Endodermal cell (in vitro differentiated cells): ENCODE data around the gene RAP2B. TPM values are rescaled to one million over a fixed set of nuclear protein-coding genes. Genes with fewer than 3 reads are reported as not detected.
"Not testable (repeated sequence)": the region's sequence is repeated elsewhere in the genome, so short reads cannot be mapped to it uniquely, and the experiment has no call there.

Source experiments
- DNase-seq: peaks from one replicate; pipeline ENCODE4 v3.0.0-alpha.2; 2017
- H3K27ac ChIP-seq: 2 replicates; pipeline ENCODE4 v1.5.1; 2013; ENCODE audit warnings: mild to moderate bottlenecking, low read depth, low read length, moderate library complexity
- H3K27me3 ChIP-seq: 2 replicates; pipeline ENCODE4 v1.6.1; 2013; ENCODE audit warnings: mild to moderate bottlenecking, low read length, moderate library complexity; ENCODE audit not compliant: insufficient read depth, control insufficient read depth, poor library complexity, severe bottlenecking
- H3K36me3 ChIP-seq: 2 replicates; pipeline ENCODE4 v1.7.0; 2013; ENCODE audit warnings: mild to moderate bottlenecking, low read length, moderate library complexity; ENCODE audit not compliant: control insufficient read depth, insufficient read depth
- H3K4me1 ChIP-seq: one replicate; pipeline ENCODE4 v1.7.0; 2013; ENCODE audit warnings: low read length; ENCODE audit not compliant: control insufficient read depth, insufficient read depth
- H3K4me3 ChIP-seq: 2 replicates; pipeline ENCODE4 v1.5.1; 2013; ENCODE audit warnings: mild to moderate bottlenecking, low read length, moderate library complexity
- H3K9ac ChIP-seq: 2 replicates; pipeline ENCODE4 v1.6.1; 2013; ENCODE audit warnings: mild to moderate bottlenecking, low read length, moderate library complexity; ENCODE audit not compliant: poor library complexity, severe bottlenecking; ENCODE audit errors: extremely low read depth
- H3K9me3 ChIP-seq: 2 replicates; pipeline ENCODE4 v1.6.1; 2013; ENCODE audit warnings: mild to moderate bottlenecking, low read length, moderate library complexity; ENCODE audit not compliant: control insufficient read depth
- H3K27ac Mint-ChIP-seq: 2 replicates; pipeline ENCODE4 v1.8.0; 2020; ENCODE audit warnings: mixed read lengths
- H3K27me3 Mint-ChIP-seq: 2 replicates; pipeline ENCODE4 v1.8.0; 2021; ENCODE audit warnings: mild to moderate bottlenecking, mixed read lengths; ENCODE audit not compliant: insufficient read depth
- H3K36me3 Mint-ChIP-seq: 2 replicates; pipeline ENCODE4 v1.8.0; 2020; ENCODE audit warnings: low read depth, mixed read lengths
- H3K4me1 Mint-ChIP-seq: 2 replicates; pipeline ENCODE4 v1.8.0; 2020; ENCODE audit warnings: mixed read lengths
- H3K4me3 Mint-ChIP-seq: 2 replicates; pipeline ENCODE4 v1.8.0; 2020; ENCODE audit warnings: mild to moderate bottlenecking, moderate library complexity, mixed read lengths
- H3K9me3 Mint-ChIP-seq: 2 replicates; pipeline ENCODE4 v1.8.0; 2020; ENCODE audit warnings: mild to moderate bottlenecking, mixed read lengths
- WGBS, 2 experiments: methylation state at CpG; one replicate each; pipeline versions ENCODE4 v1.1.5 to v1.1.7; 2013; ENCODE audit warnings: missing lambda C conversion rate in 2 of 2, mixed read lengths in 1 of 2; ENCODE audit not compliant: insufficient coverage in 1 of 2, insufficient read length in 1 of 2; 5-methylcytosine and 5-hydroxymethylcytosine counted together
- total RNA-seq, 2 donors: library from RNA; stranded (reverse); fragmentation: NEBNext Ultra II Directional in 1 of 2; extraction: Animal tissue kit (Norgen Biotek cat#: 25700) in 1 of 2; gene quantifications; 2 replicates in 1 of 2; 3 replicates in 1 of 2; pipeline ENCODE4 v1.2.1, GENCODE V29; 2021
- TF ChIP-seq, protein P1 (sequence below): fragments of 200-600 bp; sonication (generic); conservative IDR thresholded peaks from 2 replicates; pipeline ENCODE4 v1.5.0; 2021; ENCODE audit warnings: antibody characterized with exemption, mild to moderate bottlenecking

RAP2B gene
- total RNA-seq, 2 donors from 2014 or later = 24.7 to 27.3 TPM

DNA sequence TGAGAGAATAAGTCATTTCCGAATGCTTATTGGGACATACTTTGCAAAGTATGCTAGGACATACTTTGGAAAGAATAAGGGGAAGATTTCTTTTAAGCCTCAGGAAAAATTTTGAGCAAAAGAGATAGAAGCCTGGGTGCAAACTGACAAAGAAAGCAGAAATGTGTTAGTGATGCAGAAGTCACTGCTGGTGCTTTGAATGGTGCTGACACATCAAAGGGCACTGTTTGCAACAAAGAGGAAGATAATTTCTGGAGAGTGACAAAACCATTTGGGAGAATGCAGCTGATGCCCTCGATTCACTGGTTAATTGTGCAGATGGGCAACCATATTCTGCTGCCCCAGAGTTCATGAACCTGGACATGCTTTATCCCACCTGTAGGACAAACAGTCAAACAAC lies 11.0 kb upstream of the RAP2B start:
- Mint-ChIP-seq H3K27me3 (no peaks in the 10 kb centered on the region), H3K4me1 (no peaks in the 10 kb centered on the region), H3K4me3 (no peak overlapping the region), H3K9me3 (peaks cover 11% of the 10 kb centered on the region), H3K27ac (no peak overlapping the region), H3K36me3 (no peaks in the 10 kb centered on the region)
- Histone ChIP-seq H3K4me3 (no peak overlapping the region), H3K36me3 (no peaks in the 10 kb centered on the region), H3K9me3 (no peaks in the 10 kb centered on the region), H3K9ac (no peak overlapping the region), H3K4me1 (no peaks in the 10 kb centered on the region), H3K27ac (no peak overlapping the region), H3K27me3 (no peaks in the 10 kb centered on the region)
- WGBS, 2 experiments = 83 to 100% methylated on average over 1 to 2 of the region's 2 CpGs
- DNase-seq = no peak
- TF ChIP-seq, protein P1, sequence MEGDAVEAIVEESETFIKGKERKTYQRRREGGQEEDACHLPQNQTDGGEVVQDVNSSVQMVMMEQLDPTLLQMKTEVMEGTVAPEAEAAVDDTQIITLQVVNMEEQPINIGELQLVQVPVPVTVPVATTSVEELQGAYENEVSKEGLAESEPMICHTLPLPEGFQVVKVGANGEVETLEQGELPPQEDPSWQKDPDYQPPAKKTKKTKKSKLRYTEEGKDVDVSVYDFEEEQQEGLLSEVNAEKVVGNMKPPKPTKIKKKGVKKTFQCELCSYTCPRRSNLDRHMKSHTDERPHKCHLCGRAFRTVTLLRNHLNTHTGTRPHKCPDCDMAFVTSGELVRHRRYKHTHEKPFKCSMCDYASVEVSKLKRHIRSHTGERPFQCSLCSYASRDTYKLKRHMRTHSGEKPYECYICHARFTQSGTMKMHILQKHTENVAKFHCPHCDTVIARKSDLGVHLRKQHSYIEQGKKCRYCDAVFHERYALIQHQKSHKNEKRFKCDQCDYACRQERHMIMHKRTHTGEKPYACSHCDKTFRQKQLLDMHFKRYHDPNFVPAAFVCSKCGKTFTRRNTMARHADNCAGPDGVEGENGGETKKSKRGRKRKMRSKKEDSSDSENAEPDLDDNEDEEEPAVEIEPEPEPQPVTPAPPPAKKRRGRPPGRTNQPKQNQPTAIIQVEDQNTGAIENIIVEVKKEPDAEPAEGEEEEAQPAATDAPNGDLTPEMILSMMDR = no peak

DNA sequence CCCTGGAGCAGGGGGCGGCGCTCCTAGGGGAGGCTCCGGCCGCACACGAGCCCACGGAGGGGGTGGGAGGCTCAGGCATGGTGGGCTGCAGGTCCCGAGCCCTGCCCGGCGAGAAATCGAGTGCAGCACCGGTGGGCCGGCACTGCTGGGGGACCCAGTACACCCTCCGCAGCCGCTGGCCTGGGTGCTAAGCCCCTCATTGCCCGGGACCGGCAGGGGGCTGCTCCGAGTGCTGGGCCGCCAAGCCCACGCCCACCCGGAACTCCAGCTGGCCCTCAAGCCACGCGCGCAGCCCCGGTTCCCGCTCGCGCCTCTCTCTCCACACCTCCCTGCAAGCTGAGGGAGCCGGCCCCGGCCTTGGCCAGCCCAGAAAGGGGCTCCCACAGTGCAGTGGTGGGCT lies 6.2 kb upstream of the RAP2B start:
- 97 to 100% methylated on average over 4 to 29 of the region's 29 CpGs for WGBS, 2 experiments
- not testable (repeated sequence) for H3K27ac ChIP-seq, DNase-seq, H3K36me3 Mint-ChIP-seq, H3K4me1 ChIP-seq, H3K4me3 ChIP-seq, H3K27me3 ChIP-seq, H3K4me3 Mint-ChIP-seq, H3K9ac ChIP-seq, H3K27me3 Mint-ChIP-seq, H3K9me3 Mint-ChIP-seq, H3K36me3 ChIP-seq, H3K9me3 ChIP-seq, H3K4me1 Mint-ChIP-seq, H3K27ac Mint-ChIP-seq

DNA sequence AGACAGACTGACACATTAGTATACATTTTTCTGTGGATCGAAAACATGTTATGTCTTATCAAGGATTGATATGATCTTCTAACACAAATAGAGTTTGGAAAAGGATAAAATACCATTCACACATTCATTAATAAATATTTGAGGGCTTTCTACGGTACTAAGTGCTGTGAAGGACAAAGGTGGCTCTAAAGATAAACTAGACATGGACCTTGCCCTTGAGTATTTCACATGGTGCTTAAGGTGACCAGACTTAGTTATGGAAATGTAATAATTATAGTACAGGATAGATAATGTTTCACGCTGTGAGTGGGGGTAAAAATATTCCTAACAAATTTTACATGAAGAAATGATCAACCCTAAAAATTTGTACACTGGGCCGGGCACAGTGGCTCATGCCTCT lies 3.8 kb upstream of the RAP2B start:
- Histone ChIP-seq H3K4me1 (peaks cover 4% of the 10 kb centered on the region), H3K27me3 (no peaks in the 10 kb centered on the region), H3K9me3 (no peaks in the 10 kb centered on the region), H3K27ac (no peak overlapping the region), H3K9ac (no peak overlapping the region), H3K4me3 (no peak overlapping the region), H3K36me3 (no peaks in the 10 kb centered on the region)
- WGBS, 2 experiments = 90 to 91% methylated on average over 2 of the region's 4 CpGs
- no peaks in the 10 kb centered on the region for H3K36me3 Mint-ChIP-seq
- peaks cover 2% of the 10 kb centered on the region for H3K4me1 Mint-ChIP-seq
- peaks cover 2% of the 10 kb centered on the region for H3K27me3 Mint-ChIP-seq
- peaks cover 8% of the 10 kb centered on the region for H3K9me3 Mint-ChIP-seq
- no peak overlapping the region for H3K4me3 Mint-ChIP-seq
- DNase-seq = no peak
- TF ChIP-seq, protein P1 = no peak
- H3K27ac Mint-ChIP-seq = no peak overlapping the region
